GM23338 (cell line): ENCODE results near the gene RARG. TPM values are rescaled to one million over a fixed set of nuclear protein-coding genes. Genes with fewer than 3 reads are reported as not detected.

Experiments
- ATAC-seq: fragments of 200-7000 bp; cut with Tn5 transposase; 3 replicates; pipeline ENCODE4 v1.9.1; 2020
- DNase-seq: peaks from one replicate; pipeline ENCODE4 v3.0.0-alpha.2; 2015; ENCODE audit warnings: low spot score
- H2AFZ ChIP-seq: fragments of 200-600 bp; sonication (generic); 2 replicates; pipeline ENCODE4 v1.8.0; 2016; ENCODE audit warnings: antibody characterized with exemption, mild to moderate bottlenecking, moderate library complexity
- H3F3A ChIP-seq: fragments of 200-600 bp; sonication (generic); replicated peaks from 2 replicates; pipeline ENCODE4 v1.8.0; 2017; ENCODE audit warnings: antibody characterized with exemption, mixed run types, low read depth
- H3K27ac ChIP-seq: fragments of 200-600 bp; sonication (generic); 2 replicates; pipeline ENCODE4 v1.6.1; 2016; ENCODE audit warnings: low read depth
- H3K27me3 ChIP-seq: fragments of 200-600 bp; sonication (generic); 2 replicates; pipeline ENCODE4 v1.8.0; 2016; ENCODE audit warnings: mild to moderate bottlenecking, mixed run types, moderate library complexity; ENCODE audit not compliant: insufficient read depth
- H3K36me3 ChIP-seq: fragments of 200-600 bp; sonication (generic); 2 replicates; pipeline ENCODE4 v1.8.0; 2016; ENCODE audit warnings: mild to moderate bottlenecking; ENCODE audit not compliant: insufficient read depth
- H3K4me1 ChIP-seq: fragments of 200-600 bp; sonication (generic); 2 replicates; pipeline ENCODE4 v1.8.0; 2016; ENCODE audit warnings: mild to moderate bottlenecking, moderate library complexity; ENCODE audit not compliant: insufficient read depth
- H3K4me2 ChIP-seq: fragments of 200-600 bp; sonication (generic); 2 replicates; pipeline ENCODE4 v1.7.1; 2017; ENCODE audit warnings: mixed run types
- H3K4me3 ChIP-seq: fragments of 200-600 bp; sonication (generic); 2 replicates; pipeline ENCODE4 v1.6.1; 2016; ENCODE audit warnings: mixed run types
- H3K79me2 ChIP-seq: fragments of 200-600 bp; sonication (generic); replicated peaks from 2 replicates; pipeline ENCODE4 v1.8.0; 2017; ENCODE audit warnings: mild to moderate bottlenecking; ENCODE audit not compliant: insufficient read depth
- H3K9me2 ChIP-seq: fragments of 200-600 bp; sonication (generic); 2 replicates; pipeline ENCODE4 v1.8.0; 2017; ENCODE audit not compliant: insufficient read depth
- H4K20me1 ChIP-seq: fragments of 200-600 bp; sonication (generic); replicated peaks from 2 replicates; pipeline ENCODE4 v1.8.0; 2017; ENCODE audit warnings: mild to moderate bottlenecking; ENCODE audit not compliant: insufficient read depth
- H3K27ac Mint-ChIP-seq: 2 replicates; pipeline ENCODE4 v1.8.0; 2020; ENCODE audit warnings: inconsistent platforms, mild to moderate bottlenecking, moderate library complexity, mixed read lengths
- H3K27me3 Mint-ChIP-seq: 3 replicates; pipeline ENCODE4 v1.8.0; 2022; ENCODE audit warnings: low read depth, mild to moderate bottlenecking, moderate library complexity, mixed read lengths, inconsistent platforms; ENCODE audit not compliant: insufficient read depth, poor library complexity
- H3K36me3 Mint-ChIP-seq: 3 replicates; pipeline ENCODE4 v1.8.0; 2021; ENCODE audit warnings: low read depth, mild to moderate bottlenecking, inconsistent platforms, moderate library complexity, mixed read lengths
- H3K4me1 Mint-ChIP-seq: 3 replicates; pipeline ENCODE4 v1.8.0; 2020; ENCODE audit warnings: mild to moderate bottlenecking, inconsistent platforms, mixed read lengths
- H3K4me3 Mint-ChIP-seq: 3 replicates; pipeline ENCODE4 v1.8.0; 2021; ENCODE audit warnings: moderate library complexity, mild to moderate bottlenecking, inconsistent platforms, mixed read lengths
- H3K9me3 Mint-ChIP-seq: 3 replicates; pipeline ENCODE4 v1.8.0; 2020; ENCODE audit warnings: moderate library complexity, mild to moderate bottlenecking, inconsistent platforms, mixed read lengths
- CTCF ChIP-seq, 2 experiments: fragments of 200-600 bp in 1 of 2; sonication (generic) in 1 of 2; conservative IDR thresholded peaks; 2 replicates each; pipeline versions ENCODE4 v1.5.1 to v1.6.1; 2016 to 2017; ENCODE audit warnings: antibody characterized with exemption in 2 of 2, low read depth in 2 of 2, mild to moderate bottlenecking in 2 of 2, moderate library complexity in 1 of 2
- EZH2 ChIP-seq: fragments of 200-600 bp; sonication (generic); IDR thresholded peaks from one replicate; pipeline ENCODE4 v1.8.0; 2017; ENCODE audit warnings: antibody characterized with exemption, mild to moderate bottlenecking, low read depth; ENCODE audit not compliant: unreplicated experiment
- JUNB ChIP-seq: IDR thresholded peaks from one replicate; pipeline ENCODE4 v1.6.1; 2016; ENCODE audit warnings: antibody characterized with exemption; ENCODE audit not compliant: unreplicated experiment
- POLR2AphosphoS5 ChIP-seq: IDR thresholded peaks from 2 replicates; pipeline ENCODE4 v1.6.1; 2016; ENCODE audit warnings: antibody characterized with exemption, low read depth
- REST ChIP-seq: IDR thresholded peaks from one replicate; pipeline ENCODE4 v1.6.1; 2018; ENCODE audit warnings: antibody characterized with exemption; ENCODE audit not compliant: unreplicated experiment
- ZNF114 ChIP-seq: fragments of 250-450 bp; sonication (Bioruptor Pico); IDR thresholded peaks from 2 replicates; pipeline ENCODE4 v1.5.0; 2020; ENCODE audit warnings: mild to moderate bottlenecking, moderate library complexity
- ZNF462 ChIP-seq: fragments of 250-450 bp; sonication (Bioruptor Pico); IDR thresholded peaks from 2 replicates; pipeline ENCODE4 v1.5.0; 2020; ENCODE audit warnings: mild to moderate bottlenecking, moderate library complexity
- polyA plus RNA-seq: library from polyadenylated mRNA; unstranded; fragments of >200 nt; fragmentation: Nextera tagmentation; extraction: Ambion mirVana; gene quantifications from 2 replicates; pipeline ENCODE4 v1.2.1, GENCODE V29; 2016
- total RNA-seq: library from RNA; depleted of rRNA; stranded (reverse); fragments of >200 nt; shearing (Covaris generic); gene quantifications from 2 replicates; pipeline ENCODE4 v1.2.3, GENCODE V29; 2014

The RARG gene
- total and polyA plus RNA-seq, 2 experiments from 2014 or later, result 18.5 to 50.2 TPM

GRCh38 chr12:53227836-53228235, 4.2 kb downstream of the RARG start (continued):
- TF ChIP-seq CTCF (conservative IDR thresholded peaks at IDR 0.05; ENCODE audit: low read depth in 2 of 2), result no peak

GRCh38 chr12:53227341-53227740, 4.7 kb downstream of the RARG start:
- H3F3A ChIP-seq, result peaks cover 17% of the 10 kb centered on the region
- H3K79me2 ChIP-seq, result peaks cover 4% of the 10 kb centered on the region; the same call in 1 of the 2 replicates
- no peaks in the 10 kb centered on the region; the same call in 1 of the 2 replicates for H3K36me3 ChIP-seq
- ATAC-seq, result no peak
- no peaks in the 10 kb centered on the region for H3K9me2 ChIP-seq
- Mint-ChIP-seq H3K9me3 (no peaks in the 10 kb centered on the region), H3K4me1 (peaks cover 64% of the 10 kb centered on the region), H3K27me3 (peaks cover 31% of the 10 kb centered on the region), H3K27ac (no peak overlapping the region), H3K36me3 (peaks cover 5% of the 10 kb centered on the region), H3K4me3 (no peak overlapping the region; the same call in 2 of the 3 replicates)
- peaks cover 4% of the 10 kb centered on the region; the same call in 1 of the 2 replicates for H3K27me3 ChIP-seq
- H3K27ac ChIP-seq, result no peak overlapping the region
- H2AFZ ChIP-seq, result no peak overlapping the region
- H3K4me1 ChIP-seq, result peaks cover 64% of the 10 kb centered on the region
- no peak overlapping the region for H3K4me3 ChIP-seq
- no peak overlapping the region for H3K4me2 ChIP-seq
- H4K20me1 ChIP-seq, result no peaks in the 10 kb centered on the region
- DNase-seq, result no peak
- no peak for TF ChIP-seq JUNB
- no peak for TF ChIP-seq ZNF462 (CRISPR knock-in tag)
- no peak for TF ChIP-seq REST
- no peak for TF ChIP-seq EZH2
- no peak for TF ChIP-seq POLR2AphosphoS5
- no peak for TF ChIP-seq ZNF114 (CRISPR knock-in tag)
